GM20431 (cell line): ENCODE results near the gene NFKBIE.

Experiments used
- in situ Hi-C: fragments of 300-500 bp; cut with MseI, MboI; formaldehyde crosslinking; loops from one replicate; pipeline ENCODE4 v1.15.0; 2020; ENCODE audit warnings: low sequenced_read_pairs; ENCODE audit not compliant: unreplicated experiment

NFKBIE gene

GRCh38 chr6:44220913-44221290 lies 44.4 kb downstream of the NFKBIE start:
- in situ Hi-C loops, result no loop called here

- in situ Hi-C loops, result no loop called here
These were observed 45.3 kb downstream of the NFKBIE start for GRCh38 chr6:44219815-44220784.

GRCh38 chr6:44219053-44219814 lies 46.1 kb downstream of the NFKBIE start:
- in situ Hi-C loops, result no loop called here

DNA sequence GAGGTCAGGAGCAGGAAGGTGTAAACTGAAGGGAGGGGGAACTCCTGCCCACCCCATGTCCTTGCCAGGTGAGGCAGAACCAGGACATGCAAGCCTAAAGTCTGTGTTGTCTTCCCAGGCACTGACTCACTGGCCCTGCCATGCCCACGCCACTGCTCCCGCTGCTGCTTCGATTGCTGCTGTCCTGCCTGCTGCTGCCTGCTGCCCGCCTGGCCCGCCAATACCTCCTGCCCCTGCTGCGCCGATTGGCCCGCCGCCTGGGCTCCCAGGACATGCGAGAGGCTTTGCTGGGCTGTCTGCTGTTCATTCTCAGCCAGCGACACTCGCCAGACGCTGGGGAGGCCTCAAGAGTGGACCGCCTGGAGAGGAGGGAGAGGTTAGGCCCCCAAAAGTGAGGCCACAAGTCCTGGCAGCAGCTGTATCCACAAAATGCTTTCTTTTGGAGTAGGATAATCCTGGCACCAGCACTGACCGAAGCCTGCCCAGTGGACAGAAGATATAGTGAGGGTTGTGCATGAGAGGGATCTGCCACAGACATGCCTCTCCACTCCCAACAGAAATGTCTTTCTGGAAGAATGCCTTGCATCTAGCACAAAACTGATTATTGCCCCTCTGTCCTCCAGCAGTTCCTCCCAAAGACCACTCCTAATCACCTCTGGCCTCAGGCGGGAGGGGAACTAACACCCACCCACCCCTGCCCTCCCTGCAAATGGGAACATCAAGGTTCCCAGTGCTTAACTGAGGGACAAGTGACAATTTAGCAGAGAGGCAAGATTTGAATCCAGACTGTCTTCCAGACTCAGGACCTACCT lies 47.8 kb downstream of the NFKBIE start:
- in situ Hi-C loops, result no loop called here

DNA sequence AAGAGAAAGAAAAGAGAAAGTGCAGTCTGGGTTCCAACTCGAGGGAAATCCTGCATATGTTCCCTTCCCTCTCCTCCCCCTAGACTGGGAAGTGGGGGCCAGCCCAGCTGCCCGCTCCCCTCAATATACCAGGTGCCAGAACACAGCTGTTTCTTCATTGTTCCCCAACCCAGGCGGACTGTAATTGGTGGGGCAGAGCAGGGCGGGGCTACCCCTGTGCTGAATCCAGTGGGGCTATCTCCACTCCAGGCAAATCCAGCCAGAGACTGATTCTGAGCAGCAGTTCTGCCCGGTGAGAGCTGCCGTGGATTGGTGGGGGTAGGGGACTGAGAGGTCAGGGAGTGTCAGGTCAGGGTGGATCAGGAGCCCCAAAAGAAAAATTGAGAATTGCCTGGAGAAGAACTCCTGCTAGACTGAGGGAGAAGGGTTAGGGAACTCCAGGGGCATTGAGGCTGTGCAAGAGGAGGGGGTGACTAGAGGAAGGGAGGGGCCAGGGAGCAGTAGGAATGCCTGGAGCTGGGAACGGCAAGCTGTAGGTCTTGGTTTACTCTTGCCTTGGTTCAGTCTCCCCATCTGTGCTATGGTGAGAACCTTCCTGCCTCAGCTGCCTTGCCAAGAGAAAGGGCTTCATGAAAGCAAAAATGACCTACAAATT lies 48.5 kb downstream of the NFKBIE start, which contains the start of gene MYMX:
MYMX (plus strand) TSS at position 250 of the 655 bp plus-strand sequence. CDS start 546 bp downstream, outside the sequence.
- in situ Hi-C loops, result no loop called here

GRCh38 chr6:44214307-44214706 lies 51.0 kb downstream of the NFKBIE start:
- in situ Hi-C loops, result no loop called here

DNA sequence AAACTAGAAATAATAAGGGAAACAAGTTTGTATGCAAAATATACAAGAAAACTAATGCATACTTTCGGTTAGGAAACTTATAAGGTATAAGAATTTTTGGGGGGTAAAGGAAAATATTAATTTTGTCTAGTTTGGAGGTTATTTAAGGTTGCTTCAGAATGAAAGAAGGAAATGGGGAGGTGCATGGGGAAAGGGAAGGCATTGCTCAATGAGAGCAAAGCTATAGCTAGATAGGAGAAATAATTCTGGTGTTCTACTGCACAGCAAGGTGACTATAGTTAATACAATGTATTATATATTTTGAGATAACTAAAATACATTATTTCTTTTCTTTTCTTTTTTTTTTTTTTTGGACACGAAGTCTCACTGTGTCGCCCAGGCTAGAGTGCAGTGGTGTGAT lies 54.1 kb downstream of the NFKBIE start:
- in situ Hi-C loops, result no loop called here
